ENCODE measurements around the gene PTPN13. TPM values are rescaled to one million over a fixed set of nuclear protein-coding genes. Genes with fewer than 3 reads are reported as not detected.

Gene PTPN13
- total and polyA plus RNA-seq, 4 donors = 0.36 to 3.2 (median 1.2) TPM

GRCh38 chr4:86749121-86749520, 155.0 kb downstream of the PTPN13 start:
- Histone ChIP-seq H3K27ac (ENCODE audit: low read depth in 1 of 2, low read length in 2 of 2) (no peak overlapping the region), H3K9ac (ENCODE audit: low read depth in 1 of 2, low read length in 2 of 2) (no peak overlapping the region), H3K9me3 (ENCODE audit: control insufficient read depth in 4 of 4, low read length in 3 of 4) (no peaks in the 10 kb centered on the region), H3K27me3 (ENCODE audit: control insufficient read depth in 4 of 4, insufficient read depth in 4 of 4, low read length in 3 of 4) (no peaks in the 10 kb centered on the region), H3K4me3 (ENCODE audit: low read depth in 1 of 3, low read length in 3 of 3) (no peak overlapping the region), H3K4me1 (ENCODE audit: control insufficient read depth in 4 of 4, insufficient read depth in 4 of 4, low read length in 3 of 4) (no peaks in the 10 kb centered on the region), H3K36me3 (ENCODE audit: control insufficient read depth in 4 of 4, insufficient read depth in 3 of 4, low read depth in 1 of 4, low read length in 3 of 4) (no peaks in the 10 kb centered on the region)
- no peak for TF ChIP-seq TAF1 (conservative IDR thresholded peaks at IDR 0.05)
- TF ChIP-seq JUND (IDR thresholded peaks at IDR 0.05) = no peak
- no peak for TF ChIP-seq RAD21 (IDR thresholded peaks at IDR 0.05)
- TF ChIP-seq YY1 (IDR thresholded peaks at IDR 0.05) = no peak
- TF ChIP-seq HNF4A (conservative IDR thresholded peaks at IDR 0.05) = no peak
- no peak for TF ChIP-seq EGR1 (IDR thresholded peaks at IDR 0.05; ENCODE audit: low read depth in 2 of 2)
- no peak for TF ChIP-seq FOXA2 (IDR thresholded peaks at IDR 0.05)
- no peak for TF ChIP-seq FOXA1 (IDR thresholded peaks at IDR 0.05)
- no peak for DNase-seq (ENCODE audit: low spot score)

GRCh38 chr4:86755388-86755787, 161.3 kb downstream of the PTPN13 start:
- TF ChIP-seq FOXA2 (IDR thresholded peaks at IDR 0.05) (no peak), RXRA (IDR thresholded peaks at IDR 0.05) (no peak), HNF4G (IDR thresholded peaks at IDR 0.05) (no peak), SP1 (IDR thresholded peaks at IDR 0.05) (no peak), FOXA1 (IDR thresholded peaks at IDR 0.05) (no peak), YY1 (IDR thresholded peaks at IDR 0.05) (no peak), MAX (IDR thresholded peaks at IDR 0.05) (no peak), REST (IDR thresholded peaks at IDR 0.05) (no peak), TAF1 (conservative IDR thresholded peaks at IDR 0.05) (no peak)
- Histone ChIP-seq H3K9me3 (ENCODE audit: control insufficient read depth in 4 of 4, low read length in 3 of 4) (no peaks in the 10 kb centered on the region), H3K9ac (ENCODE audit: low read depth in 1 of 2, low read length in 2 of 2) (no peak overlapping the region), H3K4me1 (ENCODE audit: control insufficient read depth in 4 of 4, insufficient read depth in 4 of 4, low read length in 3 of 4) (no peaks in the 10 kb centered on the region), H3K4me3 (ENCODE audit: low read depth in 1 of 3, low read length in 3 of 3) (no peak overlapping the region), H3K27me3 (ENCODE audit: control insufficient read depth in 4 of 4, insufficient read depth in 4 of 4, low read length in 3 of 4) (peaks cover 0 to 4% (median 0%) of the 10 kb centered on the region in 4 donors), H3K36me3 (ENCODE audit: control insufficient read depth in 4 of 4, insufficient read depth in 3 of 4, low read depth in 1 of 4, low read length in 3 of 4) (no peaks in the 10 kb centered on the region), H3K27ac (ENCODE audit: low read depth in 1 of 2, low read length in 2 of 2) (no peak overlapping the region)
- DNase-seq (ENCODE audit: low spot score) = no peak
- WGBS = 91% methylated on average over 2 of the region's 2 CpGs

DNA sequence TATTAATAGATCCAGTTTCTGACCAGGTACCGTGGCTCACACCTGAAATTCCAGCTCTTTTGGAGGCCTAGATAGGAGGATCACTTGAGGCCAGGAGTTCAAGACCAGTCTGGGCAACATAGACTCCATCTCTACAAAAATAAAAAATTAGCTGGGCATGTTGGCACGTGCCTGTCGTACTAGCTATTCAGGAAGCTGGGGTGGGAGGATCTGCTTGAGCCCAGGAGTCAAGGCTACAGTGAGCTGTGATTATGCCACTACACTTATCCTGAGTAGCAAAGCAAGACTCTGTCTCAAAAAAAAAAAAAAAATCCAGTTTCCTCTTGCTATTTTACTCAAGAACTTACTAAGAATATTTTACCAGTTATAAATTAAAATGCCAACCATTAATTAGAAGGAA, 163.4 kb downstream of the PTPN13 start:
- DNase-seq (ENCODE audit: low spot score) = no peak
- no peak for TF ChIP-seq ATF3 (IDR thresholded peaks at IDR 0.05)
- TF ChIP-seq EGR1 (IDR thresholded peaks at IDR 0.05; ENCODE audit: low read depth in 2 of 2) = no peak
- TF ChIP-seq MAX (IDR thresholded peaks at IDR 0.05) = no peak
- TF ChIP-seq YY1 (IDR thresholded peaks at IDR 0.05) = no peak
- no peak for TF ChIP-seq NR2F2 (IDR thresholded peaks at IDR 0.05)
- TF ChIP-seq HNF4A (conservative IDR thresholded peaks at IDR 0.05) = no peak
- no peak for TF ChIP-seq HNF4G (IDR thresholded peaks at IDR 0.05)
- 80% methylated on average over 3 of the region's 3 CpGs for WGBS
- no peak overlapping the region for H3K9ac ChIP-seq (ENCODE audit: low read depth in 1 of 2, low read length in 2 of 2)
- H3K9me3 ChIP-seq (ENCODE audit: control insufficient read depth in 4 of 4, low read length in 3 of 4) = no peaks in the 10 kb centered on the region
- no peak overlapping the region for H3K27ac ChIP-seq (ENCODE audit: low read depth in 1 of 2, low read length in 2 of 2)
- H3K27me3 ChIP-seq (ENCODE audit: control insufficient read depth in 4 of 4, insufficient read depth in 4 of 4, low read length in 3 of 4) = peaks cover 0 to 4% (median 0%) of the 10 kb centered on the region in 4 donors
- H3K36me3 ChIP-seq (ENCODE audit: control insufficient read depth in 4 of 4, insufficient read depth in 3 of 4, low read depth in 1 of 4, low read length in 3 of 4) = no peaks in the 10 kb centered on the region
- H3K4me3 ChIP-seq (ENCODE audit: low read depth in 1 of 3, low read length in 3 of 3) = no peak overlapping the region
- H3K4me1 ChIP-seq (ENCODE audit: control insufficient read depth in 4 of 4, insufficient read depth in 4 of 4, low read length in 3 of 4) = no peaks in the 10 kb centered on the region

Measured in liver (tissue), 9 donors.